OCI-LY1 (cell line): ENCODE measurements around the gene RAE1.

ENCODE experiments used
- EZH2 ChIP-seq: fragments of 200-600 bp; sonication (generic), shearing (Covaris generic); IDR thresholded peaks from 2 replicates; pipeline ENCODE4 v1.8.0; 2017; ENCODE audit warnings: borderline replicate concordance, mixed run types, mild to moderate bottlenecking, antibody characterized with exemption, low read length, moderate library complexity, mixed read lengths
- TF ChIP-seq, protein P1 (sequence below): fragments of 200-600 bp; sonication (generic), shearing (Covaris generic); IDR thresholded peaks from 2 replicates; pipeline ENCODE4 v1.5.1; 2017; ENCODE audit warnings: mild to moderate bottlenecking, antibody characterized with exemption, low read length, moderate library complexity, mixed read lengths

DNA sequence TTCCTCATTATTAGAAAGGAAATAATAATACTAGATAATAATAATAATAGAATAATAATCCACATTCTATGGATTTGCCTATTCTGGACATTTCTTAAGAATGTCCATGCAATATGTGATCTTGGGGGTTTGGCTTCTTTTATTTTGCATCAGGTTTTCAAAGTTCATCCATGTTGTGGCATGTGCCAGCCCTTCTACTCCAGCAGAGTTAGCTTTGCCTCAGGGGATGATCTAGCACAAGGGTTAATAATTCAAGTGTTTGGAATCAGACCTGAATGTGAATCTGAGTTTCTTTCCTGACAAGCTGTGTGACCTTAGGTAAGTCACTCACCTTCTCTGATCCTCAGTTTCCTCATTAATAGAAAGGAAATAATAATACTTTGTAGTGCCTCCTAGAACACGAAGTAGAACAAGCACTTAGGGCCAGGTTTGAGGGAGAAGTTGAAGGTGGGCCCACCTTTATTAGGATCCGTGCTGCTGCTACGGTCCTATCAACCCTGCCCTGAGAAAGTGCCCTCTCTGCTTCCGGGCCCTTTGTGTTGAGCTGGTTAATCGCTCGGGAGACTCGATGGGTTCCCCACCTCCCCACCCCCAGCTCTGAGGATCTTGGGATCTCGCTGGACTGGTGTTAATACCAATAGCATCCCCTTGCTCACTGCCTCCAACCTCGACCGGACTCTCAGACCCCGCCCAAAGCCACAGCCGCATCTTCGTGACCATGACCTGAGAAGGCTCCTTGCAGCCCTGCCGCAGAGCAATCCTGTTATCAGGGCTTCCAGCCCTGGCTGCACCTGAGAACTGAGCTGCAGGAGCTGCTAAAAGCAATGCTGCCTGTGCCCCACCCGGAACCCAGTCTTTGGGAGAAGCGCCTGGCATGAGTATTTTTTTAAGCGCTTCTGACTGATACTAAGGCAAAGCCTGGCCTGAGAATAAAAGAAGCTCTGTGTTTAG is 67.0 kb downstream of the RAE1 start:
- TF ChIP-seq, protein P1, sequence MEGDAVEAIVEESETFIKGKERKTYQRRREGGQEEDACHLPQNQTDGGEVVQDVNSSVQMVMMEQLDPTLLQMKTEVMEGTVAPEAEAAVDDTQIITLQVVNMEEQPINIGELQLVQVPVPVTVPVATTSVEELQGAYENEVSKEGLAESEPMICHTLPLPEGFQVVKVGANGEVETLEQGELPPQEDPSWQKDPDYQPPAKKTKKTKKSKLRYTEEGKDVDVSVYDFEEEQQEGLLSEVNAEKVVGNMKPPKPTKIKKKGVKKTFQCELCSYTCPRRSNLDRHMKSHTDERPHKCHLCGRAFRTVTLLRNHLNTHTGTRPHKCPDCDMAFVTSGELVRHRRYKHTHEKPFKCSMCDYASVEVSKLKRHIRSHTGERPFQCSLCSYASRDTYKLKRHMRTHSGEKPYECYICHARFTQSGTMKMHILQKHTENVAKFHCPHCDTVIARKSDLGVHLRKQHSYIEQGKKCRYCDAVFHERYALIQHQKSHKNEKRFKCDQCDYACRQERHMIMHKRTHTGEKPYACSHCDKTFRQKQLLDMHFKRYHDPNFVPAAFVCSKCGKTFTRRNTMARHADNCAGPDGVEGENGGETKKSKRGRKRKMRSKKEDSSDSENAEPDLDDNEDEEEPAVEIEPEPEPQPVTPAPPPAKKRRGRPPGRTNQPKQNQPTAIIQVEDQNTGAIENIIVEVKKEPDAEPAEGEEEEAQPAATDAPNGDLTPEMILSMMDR = no peak
- TF ChIP-seq EZH2 = no peak
